ENCODE data around the gene CLDN22.

Gene CLDN22

GRCh38 chr4:183353557-183353956 lies 33.5 kb upstream of the CLDN22 start:
- no peak for DNase-seq (ENCODE audit: low read depth)
- TF ChIP-seq CTCF (conservative IDR thresholded peaks at IDR 0.05; ENCODE audit: low read depth, low read length), result peak; percentile 3
- H3K4me3 ChIP-seq (ENCODE audit: low read length), result no peak overlapping the region

- TF ChIP-seq CTCF (conservative IDR thresholded peaks at IDR 0.05; ENCODE audit: low read depth, low read length), result no peak
- DNase-seq (ENCODE audit: low read depth), result no peak
- H3K4me3 ChIP-seq (ENCODE audit: low read length), result no peak overlapping the region
Measured at GRCh38 chr4:183352546-183352945, 32.5 kb upstream of the CLDN22 start.

- no peak for DNase-seq (ENCODE audit: low read depth)
- H3K4me3 ChIP-seq (ENCODE audit: low read length), result no peak overlapping the region
- no peak for TF ChIP-seq CTCF (conservative IDR thresholded peaks at IDR 0.05; ENCODE audit: low read depth, low read length)
Measured at GRCh38 chr4:183350317-183351071, 30.4 kb upstream of the CLDN22 start.

GRCh38 chr4:183349673-183350072 lies 29.6 kb upstream of the CLDN22 start:
- no peak overlapping the region for H3K4me3 ChIP-seq (ENCODE audit: low read length)
- TF ChIP-seq CTCF (conservative IDR thresholded peaks at IDR 0.05; ENCODE audit: low read depth, low read length), result no peak
- no peak for DNase-seq (ENCODE audit: low read depth)

GRCh38 chr4:183348706-183349659 lies 28.9 kb upstream of the CLDN22 start:
- peak; percentile 68 for DNase-seq (ENCODE audit: low read depth)
- TF ChIP-seq CTCF (conservative IDR thresholded peaks at IDR 0.05; ENCODE audit: low read depth, low read length), result no peak
- no peak overlapping the region for H3K4me3 ChIP-seq (ENCODE audit: low read length)

- H3K4me3 ChIP-seq (ENCODE audit: low read length), result no peak overlapping the region
- no peak for TF ChIP-seq CTCF (conservative IDR thresholded peaks at IDR 0.05; ENCODE audit: low read depth, low read length)
- no peak for DNase-seq (ENCODE audit: low read depth)
Measured at GRCh38 chr4:183348136-183348535, 28.1 kb upstream of the CLDN22 start.
